GM18498 (cell line): ENCODE results near the gene GNG14.
A peak's percentile ranks its signal among the peaks of the same experiment; 100 is the strongest.
"Not testable (repeated sequence)": the region's sequence is repeated elsewhere in the genome, so short reads cannot be mapped to it uniquely, and the experiment has no call there.

Experiments used
- ATAC-seq: cut with Tn5 transposase; IDR thresholded peaks from one replicate; pipeline ENCODE4 v1.9.1; 2021; ENCODE audit warnings: mild to moderate bottlenecking, moderate library complexity; ENCODE audit not compliant: unreplicated experiment

The GNG14 gene

GRCh38 chr19:12666265-12667048 is 21.3 kb upstream of the GNG14 start, which contains the start of the genes MAN2B1 and WDR83:
Gene MAN2B1 (minus strand): TSS chr19:12666742. CDS start chr19:12666701, 41 bp downstream.
Gene WDR83 (plus strand): TSS chr19:12666807. CDS start chr19:12669791, 2,984 bp downstream.
- peak; percentile 57 for ATAC-seq

- ATAC-seq = no peak
Observed at GRCh38 chr19:12667731-12668302, 20.0 kb upstream of the GNG14 start.

GRCh38 chr19:12668346-12668745 is 19.5 kb upstream of the GNG14 start:
- no peak for ATAC-seq

DNA sequence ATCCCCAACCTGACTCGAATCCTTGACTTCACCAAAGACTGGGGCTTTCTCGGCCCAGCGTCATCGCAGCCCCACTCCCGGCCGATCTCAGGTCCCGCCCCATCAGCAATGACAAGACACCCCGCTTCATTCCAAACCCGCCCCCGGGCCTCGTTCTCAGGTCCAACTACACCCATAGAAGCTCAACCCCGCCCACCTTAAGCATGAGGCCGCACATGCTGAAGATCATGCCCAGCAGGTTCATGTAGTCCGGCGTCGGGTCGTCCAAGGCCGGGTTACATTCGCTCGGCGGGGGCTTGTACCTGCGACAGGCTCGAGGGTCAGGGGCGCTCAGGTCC is 18.9 kb upstream of the GNG14 start:
- ATAC-seq = peak; percentile 3

- peak; percentile 31 for ATAC-seq
Observed at GRCh38 chr19:12669270-12670158, 18.3 kb upstream of the GNG14 start.

GRCh38 chr19:12670159-12670928 is 17.5 kb upstream of the GNG14 start:
- no peak for ATAC-seq

DNA sequence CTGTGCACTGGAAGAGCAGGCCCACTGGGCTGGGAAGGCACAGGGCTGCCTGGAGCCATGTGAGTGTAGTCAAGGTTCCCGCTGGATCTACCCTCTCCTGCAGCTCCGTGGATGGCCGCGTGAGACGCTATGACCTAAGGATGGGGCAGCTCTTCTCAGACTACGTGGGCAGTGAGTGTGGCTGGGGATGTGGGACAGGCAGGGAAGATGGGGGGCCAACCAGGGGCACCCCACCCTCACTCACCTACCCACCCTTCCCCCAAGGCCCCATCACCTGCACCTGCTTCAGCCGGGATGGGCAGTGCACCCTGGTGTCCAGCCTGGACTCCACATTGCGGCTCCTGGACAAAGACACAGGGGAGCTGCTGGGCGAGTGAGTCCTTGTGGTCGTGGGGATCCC is 15.1 kb upstream of the GNG14 start:
- ATAC-seq = no peak

DNA sequence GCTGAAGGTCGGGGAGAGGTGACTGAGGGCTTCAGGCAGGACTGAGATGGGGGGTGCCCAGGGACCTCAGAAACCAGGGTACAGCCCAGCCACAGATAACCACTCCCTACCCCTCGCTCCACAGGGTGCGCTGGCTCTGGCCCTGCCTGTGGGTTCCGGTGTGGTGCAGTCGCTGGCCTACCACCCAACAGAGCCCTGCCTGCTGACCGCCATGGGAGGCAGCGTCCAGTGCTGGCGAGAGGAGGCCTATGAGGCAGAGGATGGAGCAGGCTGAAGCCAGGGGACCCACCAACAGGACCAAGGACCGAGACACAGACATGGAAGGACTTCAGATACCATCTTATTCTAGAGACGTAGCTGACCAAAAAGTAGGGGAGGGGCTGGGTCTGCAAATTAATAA is 12.4 kb upstream of the GNG14 start:
- no peak for ATAC-seq

GRCh38 chr19:12675940-12676339 is 11.9 kb upstream of the GNG14 start:
- no peak for ATAC-seq

DNA sequence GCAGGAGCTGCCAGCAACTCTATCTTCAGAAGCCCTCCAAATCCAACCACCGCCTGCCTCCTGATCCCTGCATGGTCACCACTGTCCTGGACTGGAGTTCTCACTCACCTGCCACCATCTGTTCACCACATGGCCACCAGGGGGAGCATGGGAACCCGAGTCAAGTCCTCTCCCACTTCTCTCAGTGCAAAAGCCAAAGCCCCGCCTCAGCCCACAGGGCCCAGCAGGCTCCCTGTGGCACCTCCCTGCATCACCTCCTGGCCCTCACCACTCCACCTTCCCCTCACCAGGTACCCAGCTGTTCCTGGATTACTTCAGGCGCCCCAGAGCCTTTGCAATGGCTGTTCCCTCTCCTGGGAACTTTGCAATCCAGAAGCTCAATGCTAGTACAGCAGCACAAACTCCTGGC is 11.4 kb upstream of the GNG14 start:
- ATAC-seq = no peak

DNA sequence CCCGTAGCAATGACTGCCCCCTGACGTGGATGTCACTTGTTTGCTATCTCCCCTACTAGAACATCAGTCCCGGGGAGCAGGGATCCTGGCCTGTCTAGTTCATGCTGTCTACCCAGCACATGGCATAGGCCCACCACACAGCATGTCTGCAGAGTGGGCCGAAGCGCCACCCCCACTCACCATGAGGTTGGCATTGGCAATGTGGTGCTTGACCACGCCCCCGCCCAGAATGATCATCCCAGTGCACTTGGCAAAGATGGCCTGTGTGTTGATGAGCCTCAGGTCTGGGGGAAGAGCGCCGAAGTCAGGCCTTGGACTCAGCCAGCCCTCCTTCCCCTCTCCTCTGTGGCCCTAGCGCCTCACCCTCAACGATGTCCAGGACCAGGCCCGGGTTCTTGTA is 10.9 kb upstream of the GNG14 start:
- ATAC-seq = no peak

DNA sequence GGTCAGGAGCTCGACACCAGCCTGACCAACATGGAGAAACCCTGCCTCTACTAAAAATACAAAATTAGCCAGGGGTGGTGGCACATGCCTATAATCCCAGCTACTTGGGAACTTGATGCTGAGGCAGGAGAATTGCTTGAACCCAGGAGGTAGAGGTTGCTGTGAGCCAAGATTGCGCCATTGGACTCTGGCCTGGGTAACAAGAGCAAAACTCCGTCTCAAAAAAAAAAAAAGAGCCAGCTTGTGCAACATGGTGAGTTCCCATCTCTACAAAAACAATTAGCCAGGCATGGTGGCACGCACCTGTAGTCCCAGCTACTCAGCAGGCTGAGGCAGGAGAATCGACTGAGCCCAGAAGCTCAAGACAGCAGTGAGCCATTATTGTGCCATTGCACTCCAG is 9.8 kb upstream of the GNG14 start:
- ATAC-seq = not testable (repeated sequence)

DNA sequence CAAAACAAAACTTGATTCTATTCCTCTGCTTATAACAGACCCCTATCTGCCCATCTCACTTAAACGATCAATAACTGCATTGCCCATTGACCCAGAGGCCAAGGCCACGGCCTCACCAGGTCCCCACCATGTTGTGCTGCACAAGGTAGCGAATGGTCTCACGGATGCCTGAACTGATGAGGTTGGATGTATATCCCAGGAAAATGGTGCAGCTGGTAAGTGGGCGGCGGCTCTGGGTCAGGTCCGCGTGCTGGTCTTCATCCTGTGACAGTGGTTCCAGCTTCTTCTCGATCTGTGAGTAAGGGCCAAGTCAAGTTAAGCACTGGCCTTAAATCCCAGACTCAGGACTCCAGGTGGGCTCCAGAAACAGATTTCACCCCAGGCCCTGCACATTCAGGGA is 7.8 kb upstream of the GNG14 start:
- ATAC-seq = no peak

DNA sequence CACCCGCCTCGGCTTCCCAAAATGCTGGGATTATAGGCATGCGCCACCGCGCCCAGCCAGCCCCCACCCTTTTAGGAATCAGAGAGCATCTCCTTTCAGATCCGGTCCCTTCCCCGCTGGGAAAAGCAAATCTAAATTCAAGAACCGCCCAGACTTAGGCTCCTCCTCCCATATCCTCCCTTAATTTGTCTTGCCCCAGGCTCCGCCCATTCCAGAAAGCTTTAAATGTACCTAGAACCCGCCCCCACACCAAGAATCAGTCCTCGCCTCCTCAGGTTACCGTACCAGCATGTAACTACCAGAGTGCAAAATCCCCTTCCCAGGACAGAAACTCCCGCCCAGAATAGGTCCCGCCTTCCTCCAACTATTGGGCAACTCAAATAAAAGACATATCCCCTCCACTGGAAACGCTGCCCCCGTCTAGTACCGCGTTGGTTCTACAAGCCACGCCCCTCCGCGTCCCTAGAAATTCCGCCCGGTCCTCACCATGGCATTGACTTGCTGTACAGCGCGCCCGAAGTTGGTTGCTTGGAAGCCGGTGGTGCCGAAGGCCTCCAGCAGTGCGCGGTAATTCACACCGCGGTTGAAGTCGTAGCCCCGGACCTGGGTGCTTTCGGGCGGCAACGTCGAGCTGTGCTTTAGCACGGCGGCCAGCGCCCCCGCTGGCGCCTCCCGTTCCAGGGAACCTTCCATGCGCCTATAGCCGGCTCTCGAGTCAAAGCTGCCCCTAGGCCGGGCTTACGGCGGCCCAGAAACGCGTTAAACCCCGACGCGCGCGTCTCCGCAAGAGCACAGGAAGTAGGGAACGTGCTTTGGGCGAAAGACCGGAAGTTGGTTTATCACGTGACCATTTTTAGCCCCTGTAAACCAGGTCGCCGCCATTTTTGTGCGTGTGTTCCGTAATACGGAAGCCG is 6.5 kb upstream of the GNG14 start, which contains the start of gene DHPS:
TSS of gene DHPS (minus strand) at position 807 of the 914 bp plus-strand sequence. CDS start at position 693, 114 bp downstream.
- peak; percentile 65 for ATAC-seq

GRCh38 chr19:12685831-12686230 is 2.0 kb upstream of the GNG14 start:
- no peak for ATAC-seq

GRCh38 chr19:12689012-12689411 is 1.2 kb downstream of the GNG14 start:
- no peak for ATAC-seq

- ATAC-seq = no peak
Observed at GRCh38 chr19:12689581-12690216, 1.9 kb downstream of the GNG14 start.

- no peak for ATAC-seq
Observed at GRCh38 chr19:12692960-12693359, 5.2 kb downstream of the GNG14 start.

GRCh38 chr19:12694641-12695040 is 6.8 kb downstream of the GNG14 start:
- ATAC-seq = no peak
